GM21737 (cell line): Measurements from ENCODE around the gene TNPO2.
"Not testable (repeated sequence)": the region's sequence is repeated elsewhere in the genome, so short reads cannot be mapped to it uniquely, and the experiment has no call there.

Experiments used
- ATAC-seq: cut with Tn5 transposase; IDR thresholded peaks from one replicate; pipeline ENCODE4 v1.9.1; 2021; ENCODE audit warnings: mild to moderate bottlenecking, moderate library complexity; ENCODE audit not compliant: unreplicated experiment

TNPO2 gene

GRCh38 chr19:12678039-12678438, 45.7 kb downstream of the TNPO2 start:
- not testable (repeated sequence) for ATAC-seq

- ATAC-seq, result no peak
Measured at GRCh38 chr19:12676928-12677327, 46.8 kb downstream of the TNPO2 start.

- no peak for ATAC-seq
Measured at GRCh38 chr19:12676384-12676792, 47.3 kb downstream of the TNPO2 start.

GRCh38 chr19:12675940-12676339, 47.8 kb downstream of the TNPO2 start:
- ATAC-seq, result no peak

GRCh38 chr19:12675399-12675798, 48.3 kb downstream of the TNPO2 start:
- ATAC-seq, result no peak

GRCh38 chr19:12672744-12673143, 51.0 kb downstream of the TNPO2 start:
- ATAC-seq, result no peak

- no peak for ATAC-seq
Measured at GRCh38 chr19:12670159-12670928, 53.4 kb downstream of the TNPO2 start.

- ATAC-seq, result no peak
Measured at GRCh38 chr19:12669270-12670158, 54.2 kb downstream of the TNPO2 start.

- ATAC-seq, result no peak
Measured at GRCh38 chr19:12668932-12669269, 54.8 kb downstream of the TNPO2 start.

- no peak for ATAC-seq
Measured at GRCh38 chr19:12668346-12668745, 55.4 kb downstream of the TNPO2 start.

- ATAC-seq, result no peak
Measured at GRCh38 chr19:12667731-12668302, 55.9 kb downstream of the TNPO2 start.

- ATAC-seq, result no peak
Measured at GRCh38 chr19:12666265-12667048, 57.3 kb downstream of the TNPO2 start, which contains the start of the genes MAN2B1 and WDR83. TSS of gene MAN2B1 (minus strand) at chr19:12666742. CDS start at chr19:12666701, 41 bp downstream. TSS of gene WDR83 (plus strand) at chr19:12666807. CDS start at chr19:12669791, 2,984 bp downstream.

- ATAC-seq, result no peak
Measured at GRCh38 chr19:12665671-12666264, 58.0 kb downstream of the TNPO2 start.

- no peak for ATAC-seq
Measured at GRCh38 chr19:12665281-12665573, 58.5 kb downstream of the TNPO2 start.

- ATAC-seq, result no peak
Measured at GRCh38 chr19:12664406-12665280, 59.1 kb downstream of the TNPO2 start.

GRCh38 chr19:12660980-12661379, 62.8 kb downstream of the TNPO2 start:
- ATAC-seq, result no peak

GRCh38 chr19:12657966-12658365, 65.8 kb downstream of the TNPO2 start:
- no peak for ATAC-seq

- ATAC-seq, result no peak
Measured at GRCh38 chr19:12656899-12657571, 66.7 kb downstream of the TNPO2 start.

- no peak for ATAC-seq
Measured at GRCh38 chr19:12655546-12655945, 68.2 kb downstream of the TNPO2 start.
